ENCODE results near the gene C2orf78. TPM values are rescaled to one million over a fixed set of nuclear protein-coding genes. Genes with fewer than 3 reads are reported as not detected.
"Not testable (repeated sequence)": the region's sequence is repeated elsewhere in the genome, so short reads cannot be mapped to it uniquely, and the experiment has no call there.

C2orf78 gene
- polyA plus RNA-seq, 1 of the 3 experiments (the other 2 are of a cell fraction): 0.02 TPM

DNA sequence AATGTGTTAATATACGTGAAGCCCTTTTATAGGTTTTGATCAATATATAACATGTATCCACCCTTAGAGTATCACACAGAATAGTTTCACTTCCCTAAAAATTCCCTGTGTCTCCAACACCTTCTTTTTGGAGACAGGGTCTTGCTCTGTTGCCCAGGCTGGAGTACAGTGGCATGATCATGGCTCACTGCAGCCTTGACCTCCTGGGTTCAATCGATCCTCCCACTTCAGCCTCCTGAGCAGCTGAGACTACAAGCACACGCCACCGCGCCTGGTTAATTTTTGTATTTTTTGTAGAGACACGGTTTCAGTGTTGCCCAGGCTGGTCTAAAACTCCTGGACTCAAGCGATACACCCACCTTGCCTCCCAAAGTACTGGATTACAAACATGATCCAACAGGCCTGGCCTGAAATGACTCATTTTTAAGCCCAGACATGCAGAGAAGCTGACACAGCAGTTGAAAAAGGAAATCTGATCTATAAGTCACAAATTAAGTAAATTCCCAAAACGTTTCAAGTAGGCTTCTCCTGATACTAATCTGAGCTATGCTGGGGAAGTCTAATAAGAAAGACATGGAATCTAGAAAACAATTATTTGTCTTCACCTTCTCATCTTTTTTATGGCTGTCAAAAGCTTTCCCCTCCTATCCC is 7.0 kb upstream of the C2orf78 start:
- CTCF ChIA-PET: interaction anchor here (1.4 kb wide), 1 partner anchor 17 kb away, joined by 3 read pairs; no protein-coding TSS in a partner anchor
- WGBS (ENCODE audit: low lambda C conversion rate): 81% methylated on average over 8 of the region's 8 CpGs
- H3K27ac ChIP-seq (ENCODE audit: low read depth in 2 of 2, low read length in 1 of 2): peak overlapping the region in 1 of 2 experiments; percentile 9; a peak in 1 of 4 replicates
- H3K36me3 ChIP-seq (replicated peaks in 1 of 2; ENCODE audit: control insufficient read depth in 1 of 2, insufficient read depth in 2 of 2, low read length in 1 of 2): peaks cover 41 to 45% of the 10 kb centered on the region in 2 experiments
- H4K20me1 ChIP-seq (ENCODE audit: insufficient read depth): no peaks in the 10 kb centered on the region
- H3K4me2 ChIP-seq: peak overlapping the region; percentile 32; the same call in 1 of the 2 replicates
- no peaks in the 10 kb centered on the region for H3K27me3 ChIP-seq (ENCODE audit: insufficient read depth)
- no peak overlapping the region for H2AFZ ChIP-seq (ENCODE audit: low read depth)
- no peaks in the 10 kb centered on the region for H3K9me3 ChIP-seq
- no peak overlapping the region for H3K9ac ChIP-seq
- no peak for DNase-seq
- peaks cover 4 to 7% of the 10 kb centered on the region in 2 experiments; a peak in 2 of 4 replicates for H3K4me1 ChIP-seq (ENCODE audit: control insufficient read depth in 1 of 2, insufficient read depth in 2 of 2, low read depth in 1 of 2, low read length in 1 of 2)
- TF ChIP-seq FOSL2 (IDR thresholded peaks at IDR 0.05; ENCODE audit: borderline replicate concordance, low read depth) (peak; percentile 51; the same call in 1 of the 2 replicates), JUND (IDR thresholded peaks at IDR 0.05) (peak; percentile 38; the same call in 1 of the 2 replicates), TCF12 (IDR thresholded peaks at IDR 0.05) (0 out of 2 replicates have a peak, but pooled peaks have one; percentile 15)
- TF ChIP-seq, protein P1, sequence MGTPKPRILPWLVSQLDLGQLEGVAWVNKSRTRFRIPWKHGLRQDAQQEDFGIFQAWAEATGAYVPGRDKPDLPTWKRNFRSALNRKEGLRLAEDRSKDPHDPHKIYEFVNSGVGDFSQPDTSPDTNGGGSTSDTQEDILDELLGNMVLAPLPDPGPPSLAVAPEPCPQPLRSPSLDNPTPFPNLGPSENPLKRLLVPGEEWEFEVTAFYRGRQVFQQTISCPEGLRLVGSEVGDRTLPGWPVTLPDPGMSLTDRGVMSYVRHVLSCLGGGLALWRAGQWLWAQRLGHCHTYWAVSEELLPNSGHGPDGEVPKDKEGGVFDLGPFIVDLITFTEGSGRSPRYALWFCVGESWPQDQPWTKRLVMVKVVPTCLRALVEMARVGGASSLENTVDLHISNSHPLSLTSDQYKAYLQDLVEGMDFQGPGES (IDR thresholded peaks at IDR 0.05; ENCODE audit: low read depth, low read length): no peak
- H3K4me3 ChIP-seq (ENCODE audit: low read depth in 2 of 2, low read length in 1 of 2): no peak overlapping the region
- POLR2A ChIA-PET: no interaction called here
- peaks cover 45% of the 10 kb centered on the region for H3K79me2 ChIP-seq (ENCODE audit: insufficient read depth)
- no peaks in the 10 kb centered on the region for H3K9me2 ChIP-seq
- peaks cover 5% of the 10 kb centered on the region for H3F3A ChIP-seq (replicated peaks; ENCODE audit: insufficient read depth)

DNA sequence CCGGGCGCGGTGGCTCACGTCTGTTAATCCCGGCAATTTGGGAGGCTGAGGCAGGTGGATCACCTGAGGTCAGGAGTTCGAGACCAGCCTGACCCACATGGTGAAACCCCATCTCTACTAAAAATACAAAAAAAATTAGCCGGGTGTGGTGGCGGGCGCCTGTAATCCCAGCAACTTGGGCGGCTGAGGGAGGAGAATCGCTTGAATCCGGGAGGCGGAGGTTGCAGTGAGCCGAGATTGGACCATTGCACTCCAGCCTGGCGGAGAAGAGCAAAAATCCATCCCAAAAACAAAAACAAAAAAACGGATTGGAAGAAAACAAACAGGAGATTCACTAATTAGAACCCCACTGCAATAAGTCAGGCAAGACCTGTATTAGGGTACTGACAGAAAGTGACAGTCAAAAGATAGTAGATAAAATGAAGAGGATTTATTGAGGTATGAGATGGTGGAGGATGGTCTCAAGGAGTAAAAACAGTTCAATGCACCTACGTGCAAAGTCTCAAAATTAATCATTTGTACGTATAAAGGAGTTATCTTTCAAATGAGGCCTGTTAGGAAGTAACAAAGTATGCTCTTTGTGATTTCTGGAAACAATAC is 5.0 kb upstream of the C2orf78 start:
- peak overlapping the region; percentile 92 for H2AFZ ChIP-seq (ENCODE audit: low read depth)
- POLR2A ChIA-PET: not testable (repeated sequence)

DNA sequence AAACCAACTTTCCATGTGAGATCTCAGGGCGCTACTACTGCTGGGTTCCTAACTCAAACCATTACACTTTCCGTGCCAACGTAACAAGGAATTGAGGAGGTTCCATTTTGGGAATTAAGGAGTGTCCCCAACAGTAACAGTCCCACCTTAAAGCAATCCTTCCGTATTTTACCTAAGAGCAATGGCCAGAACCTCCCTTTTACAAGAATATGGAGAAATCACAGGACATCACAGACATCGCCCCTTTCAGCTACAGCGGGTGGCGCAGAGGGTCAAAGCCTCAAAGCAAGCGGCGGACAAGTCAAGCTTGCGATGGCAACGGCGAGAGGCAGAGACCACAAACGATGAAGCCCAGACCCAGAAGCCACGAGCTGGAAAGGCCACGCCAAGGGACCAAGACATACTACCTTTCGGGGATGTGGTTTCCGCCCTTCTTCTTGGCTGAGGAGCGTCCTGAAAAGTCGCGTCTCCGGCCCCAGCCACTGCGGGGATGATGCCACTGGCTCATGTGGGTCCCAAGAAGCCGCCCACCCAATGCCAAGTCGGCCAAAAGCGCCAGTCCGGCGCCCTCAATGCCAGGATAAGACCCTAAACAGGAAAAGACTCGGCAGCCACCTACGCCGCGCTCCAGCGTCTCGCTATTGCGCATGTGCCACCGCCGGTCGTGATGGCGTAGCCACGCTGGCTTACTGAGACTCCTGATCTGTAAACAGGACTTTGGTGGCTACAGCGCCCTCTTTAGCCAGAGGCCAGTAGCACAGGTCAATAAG is 4.3 kb upstream of the C2orf78 start, which contains the start of gene DUSP11:
TSS of gene DUSP11 (minus strand) at position 637 of the 770 bp plus-strand sequence. CDS start at position 508, 129 bp downstream.
- Histone ChIP-seq H3K36me3 (replicated peaks in 1 of 2; ENCODE audit: control insufficient read depth in 1 of 2, insufficient read depth in 2 of 2, low read length in 1 of 2) (peaks cover 15 to 19% of the 10 kb centered on the region in 2 experiments), H3K27ac (ENCODE audit: low read depth in 2 of 2, low read length in 1 of 2) (peak within 1 kb of the TSS; percentile 70 to 82), H2AFZ (ENCODE audit: low read depth) (peak within 1 kb of the TSS; percentile 92), H4K20me1 (ENCODE audit: insufficient read depth) (no peaks in the 10 kb centered on the region), H3K9me2 (no peaks in the 10 kb centered on the region), H3K27me3 (ENCODE audit: insufficient read depth) (no peaks in the 10 kb centered on the region), H3K79me2 (ENCODE audit: insufficient read depth) (peaks cover 39% of the 10 kb centered on the region), H3K4me2 (peak within 1 kb of the TSS; percentile 81), H3K4me3 (ENCODE audit: low read depth in 2 of 2, low read length in 1 of 2) (peak within 1 kb of the TSS; percentile 88 to 98), H3K4me1 (ENCODE audit: control insufficient read depth in 1 of 2, insufficient read depth in 2 of 2, low read depth in 1 of 2, low read length in 1 of 2) (peaks cover 4 to 7% of the 10 kb centered on the region in 2 experiments; a peak in 2 of 4 replicates), H3K9ac (peak within 1 kb of the TSS; percentile 86), H3F3A (replicated peaks; ENCODE audit: insufficient read depth) (no peaks in the 10 kb centered on the region), H3K9me3 (no peaks in the 10 kb centered on the region)
- DNase-seq: peak; percentile 92
- 0% methylated on average over 9 of the region's 40 CpGs for WGBS (ENCODE audit: low lambda C conversion rate)
- CTCF ChIA-PET: interaction anchor here (0.6 to 1.0 kb wide), 7 partner anchors 16 to 553 kb away, joined by 3 to 8 read pairs (median 4); no protein-coding TSS in a partner anchor
- POLR2A ChIA-PET: no interaction called here
- peak; percentile 52; the same call in 1 of the 2 replicates for TF ChIP-seq YY1 (IDR thresholded peaks at IDR 0.05; ENCODE audit: low read depth)
- TF ChIP-seq GABPA (IDR thresholded peaks at IDR 0.05; ENCODE audit: low read depth): 0 out of 2 replicates have a peak, but pooled peaks have one; percentile 34
- TF ChIP-seq RAD21 (IDR thresholded peaks at IDR 0.05; ENCODE audit: low read length): peak; percentile 59
- 0 out of 2 replicates have a peak, but pooled peaks have one; percentile 43 for TF ChIP-seq RCOR1 (IDR thresholded peaks at IDR 0.05; ENCODE audit: low read length)
- TF ChIP-seq, protein P2, sequence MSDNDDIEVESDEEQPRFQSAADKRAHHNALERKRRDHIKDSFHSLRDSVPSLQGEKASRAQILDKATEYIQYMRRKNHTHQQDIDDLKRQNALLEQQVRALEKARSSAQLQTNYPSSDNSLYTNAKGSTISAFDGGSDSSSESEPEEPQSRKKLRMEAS (IDR thresholded peaks at IDR 0.05; ENCODE audit: low read depth): peak; percentile 79
- TF ChIP-seq NRF1 (IDR thresholded peaks at IDR 0.05; ENCODE audit: low read depth, low read length): peak; percentile 81
- TF ChIP-seq TAF1 (IDR thresholded peaks at IDR 0.05; ENCODE audit: borderline replicate concordance, low read depth, low read length): peak; percentile 60; the same call in 1 of the 2 replicates
- TF ChIP-seq, protein P3, sequence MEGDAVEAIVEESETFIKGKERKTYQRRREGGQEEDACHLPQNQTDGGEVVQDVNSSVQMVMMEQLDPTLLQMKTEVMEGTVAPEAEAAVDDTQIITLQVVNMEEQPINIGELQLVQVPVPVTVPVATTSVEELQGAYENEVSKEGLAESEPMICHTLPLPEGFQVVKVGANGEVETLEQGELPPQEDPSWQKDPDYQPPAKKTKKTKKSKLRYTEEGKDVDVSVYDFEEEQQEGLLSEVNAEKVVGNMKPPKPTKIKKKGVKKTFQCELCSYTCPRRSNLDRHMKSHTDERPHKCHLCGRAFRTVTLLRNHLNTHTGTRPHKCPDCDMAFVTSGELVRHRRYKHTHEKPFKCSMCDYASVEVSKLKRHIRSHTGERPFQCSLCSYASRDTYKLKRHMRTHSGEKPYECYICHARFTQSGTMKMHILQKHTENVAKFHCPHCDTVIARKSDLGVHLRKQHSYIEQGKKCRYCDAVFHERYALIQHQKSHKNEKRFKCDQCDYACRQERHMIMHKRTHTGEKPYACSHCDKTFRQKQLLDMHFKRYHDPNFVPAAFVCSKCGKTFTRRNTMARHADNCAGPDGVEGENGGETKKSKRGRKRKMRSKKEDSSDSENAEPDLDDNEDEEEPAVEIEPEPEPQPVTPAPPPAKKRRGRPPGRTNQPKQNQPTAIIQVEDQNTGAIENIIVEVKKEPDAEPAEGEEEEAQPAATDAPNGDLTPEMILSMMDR (IDR thresholded peaks at IDR 0.05): peak; percentile 86
- peak; percentile 42 for TF ChIP-seq SMC3 (IDR thresholded peaks at IDR 0.05; ENCODE audit: low read depth, low read length)
- 0 out of 2 replicates have a peak, but pooled peaks have one; percentile 24 for TF ChIP-seq RFX5 (IDR thresholded peaks at IDR 0.05; ENCODE audit: low read length)
- TF ChIP-seq FOSL2 (IDR thresholded peaks at IDR 0.05; ENCODE audit: borderline replicate concordance, low read depth): no peak

More for the DNA sequence above, 5.0 kb upstream of the C2orf78 start:
- H3K79me2 ChIP-seq (ENCODE audit: insufficient read depth): peaks cover 45% of the 10 kb centered on the region
- peak overlapping the region; percentile 81 for H3K4me2 ChIP-seq
- not testable (repeated sequence) for H3F3A ChIP-seq (replicated peaks; ENCODE audit: insufficient read depth); H3K9me3 ChIP-seq; H3K9me2 ChIP-seq; H3K4me1 ChIP-seq (ENCODE audit: control insufficient read depth in 1 of 2, insufficient read depth in 2 of 2, low read depth in 1 of 2, low read length in 1 of 2); DNase-seq; H4K20me1 ChIP-seq (ENCODE audit: insufficient read depth); H3K27me3 ChIP-seq (ENCODE audit: insufficient read depth)
- 54% methylated on average over 18 of the region's 18 CpGs for WGBS (ENCODE audit: low lambda C conversion rate)
- CTCF ChIA-PET: interaction anchor here (0.6 to 1.0 kb wide), 7 partner anchors 16 to 554 kb away, joined by 3 to 8 read pairs (median 4); no protein-coding TSS in a partner anchor
- H3K36me3 ChIP-seq (replicated peaks in 1 of 2; ENCODE audit: control insufficient read depth in 1 of 2, insufficient read depth in 2 of 2, low read length in 1 of 2): peaks cover 22 to 26% of the 10 kb centered on the region in 2 experiments
- H3K4me3 ChIP-seq (ENCODE audit: low read depth in 2 of 2, low read length in 1 of 2): peak overlapping the region; percentile 88 to 98
- H3K9ac ChIP-seq: peak overlapping the region; percentile 86
- peak overlapping the region in 1 of 2 experiments; percentile 70; a peak in 1 of 4 replicates for H3K27ac ChIP-seq (ENCODE audit: low read depth in 2 of 2, low read length in 1 of 2)
